ENCODE measurements around the gene GRM7. TPM values are rescaled to one million over a fixed set of nuclear protein-coding genes. Genes with fewer than 3 reads are reported as not detected.

Gene GRM7
- total RNA-seq, 2 donors from 2014 or later: 0.68 to 3.9 TPM

DNA sequence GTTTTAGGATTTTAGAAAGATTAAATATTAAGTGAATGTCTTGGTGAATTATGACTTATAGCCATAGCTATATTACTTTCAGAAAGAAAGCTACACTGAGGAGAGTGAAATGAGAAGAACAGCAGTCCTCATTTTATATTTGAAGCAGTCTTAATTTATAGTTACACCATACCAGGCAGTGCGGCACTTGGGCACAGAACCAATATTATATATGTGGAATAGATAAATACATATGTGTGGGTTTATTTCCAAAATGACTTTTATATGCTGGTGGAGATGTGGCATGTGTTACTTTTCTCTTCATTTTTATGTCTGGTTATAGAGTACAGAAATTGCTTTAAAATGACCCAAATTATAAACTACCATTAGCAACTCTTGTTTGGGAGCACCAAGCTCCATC lies 759.5 kb downstream of the GRM7 start:
- no peak overlapping the region for H3K27ac ChIP-seq
- H3K36me3 ChIP-seq: no peaks in the 10 kb centered on the region
- ATAC-seq (ENCODE audit: insufficient number of reproducible peaks, low FRiP score, low read depth) (no peak), DNase-seq (ENCODE audit: low spot score) (no peak)
- H3K9me3 ChIP-seq: no peaks in the 10 kb centered on the region
- TF ChIP-seq CTCF (IDR thresholded peaks at IDR 0.05): no peak
- H3K27me3 ChIP-seq (replicated peaks; ENCODE audit: insufficient read depth): no peaks in the 10 kb centered on the region
- no peak overlapping the region for H3K4me3 ChIP-seq
- peaks cover 6 to 11% of the 10 kb centered on the region in 2 donors for H3K4me1 ChIP-seq (ENCODE audit: control insufficient read depth in 1 of 2, low read depth in 2 of 2)

DNA sequence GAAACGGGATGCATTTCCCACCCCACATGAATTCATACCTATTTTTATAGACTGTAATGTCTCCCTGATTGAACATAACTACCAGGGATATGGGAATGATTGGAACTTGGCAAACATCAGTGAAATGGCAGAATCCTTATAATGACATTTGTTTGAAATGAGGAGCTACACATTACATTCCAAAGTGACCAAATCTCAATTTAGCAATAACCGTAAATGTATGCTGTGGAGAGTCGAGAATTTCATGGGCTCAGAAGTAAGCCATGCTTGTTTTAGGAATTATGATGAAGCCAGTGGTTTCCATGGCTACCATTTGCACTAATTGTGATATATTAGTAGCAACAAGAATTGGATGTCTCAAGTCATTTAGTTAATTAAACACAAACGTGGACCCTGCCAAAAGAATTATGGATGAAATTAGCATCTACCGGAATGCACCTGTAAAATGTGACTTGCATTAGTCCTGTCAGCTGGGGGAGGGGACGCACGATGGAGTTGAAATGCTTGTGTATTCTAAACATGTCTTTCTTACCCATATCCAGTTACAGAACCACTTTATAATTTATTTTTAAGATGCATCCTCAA lies 760.2 kb downstream of the GRM7 start:
- DNase-seq (ENCODE audit: low spot score) (no peak), ATAC-seq (ENCODE audit: insufficient number of reproducible peaks, low FRiP score, low read depth) (no peak)
- no peak for TF ChIP-seq CTCF (IDR thresholded peaks at IDR 0.05)
- Histone ChIP-seq H3K4me3 (no peak overlapping the region), H3K36me3 (no peaks in the 10 kb centered on the region), H3K27me3 (replicated peaks; ENCODE audit: insufficient read depth) (no peaks in the 10 kb centered on the region), H3K27ac (no peak overlapping the region), H3K9me3 (no peaks in the 10 kb centered on the region), H3K4me1 (ENCODE audit: control insufficient read depth in 1 of 2, low read depth in 2 of 2) (peaks cover 6 to 11% of the 10 kb centered on the region in 2 donors)

DNA sequence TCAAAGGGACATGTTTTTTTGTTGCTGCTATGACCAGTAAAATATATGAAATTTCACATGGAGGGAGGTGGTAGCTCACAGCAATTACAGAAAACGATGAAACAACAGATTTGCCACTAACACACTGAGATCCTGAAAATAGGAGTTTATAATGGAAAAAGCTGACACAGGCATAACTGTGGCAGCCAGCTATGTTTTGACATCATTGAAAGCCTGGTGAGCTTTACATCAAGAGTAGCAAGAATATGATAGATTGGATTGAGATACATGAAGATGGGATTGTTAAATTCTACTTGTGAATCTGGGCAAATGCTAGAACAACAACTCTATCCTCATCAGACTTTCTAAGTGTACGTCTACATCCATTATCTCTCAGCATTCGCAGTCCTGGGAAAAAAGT lies 760.7 kb downstream of the GRM7 start:
- H3K9me3 ChIP-seq: no peaks in the 10 kb centered on the region
- H3K36me3 ChIP-seq: no peaks in the 10 kb centered on the region
- no peak for DNase-seq (ENCODE audit: low spot score)
- H3K4me1 ChIP-seq (ENCODE audit: control insufficient read depth in 1 of 2, low read depth in 2 of 2): peaks cover 6 to 11% of the 10 kb centered on the region in 2 donors
- no peak for TF ChIP-seq CTCF (IDR thresholded peaks at IDR 0.05)
- H3K27me3 ChIP-seq (replicated peaks; ENCODE audit: insufficient read depth): no peaks in the 10 kb centered on the region
- H3K27ac ChIP-seq: no peak overlapping the region
- no peak overlapping the region for H3K4me3 ChIP-seq
- no peak for ATAC-seq (ENCODE audit: insufficient number of reproducible peaks, low FRiP score, low read depth)

GRCh38 chr3:7625021-7625420 lies 764.1 kb downstream of the GRM7 start:
- no peak for TF ChIP-seq CTCF (IDR thresholded peaks at IDR 0.05)
- DNase-seq (ENCODE audit: low spot score): no peak
- no peaks in the 10 kb centered on the region for H3K36me3 ChIP-seq
- ATAC-seq (ENCODE audit: insufficient number of reproducible peaks, low FRiP score, low read depth): no peak
- no peaks in the 10 kb centered on the region for H3K27me3 ChIP-seq (replicated peaks; ENCODE audit: insufficient read depth)
- H3K9me3 ChIP-seq: no peaks in the 10 kb centered on the region
- H3K4me1 ChIP-seq (ENCODE audit: control insufficient read depth in 1 of 2, low read depth in 2 of 2): peaks cover 0 to 7% of the 10 kb centered on the region in 2 donors
- no peak overlapping the region for H3K27ac ChIP-seq
- H3K4me3 ChIP-seq: no peak overlapping the region

GRCh38 chr3:7630351-7630911 lies 769.5 kb downstream of the GRM7 start:
- peaks cover 4 to 18% of the 10 kb centered on the region in 2 donors for H3K4me1 ChIP-seq (ENCODE audit: control insufficient read depth in 1 of 2, low read depth in 2 of 2)
- ATAC-seq (ENCODE audit: insufficient number of reproducible peaks, low FRiP score, low read depth): no peak
- no peaks in the 10 kb centered on the region for H3K9me3 ChIP-seq
- no peak for DNase-seq (ENCODE audit: low spot score)
- H3K4me3 ChIP-seq: no peak overlapping the region
- no peaks in the 10 kb centered on the region for H3K36me3 ChIP-seq
- no peak overlapping the region for H3K27ac ChIP-seq
- H3K27me3 ChIP-seq (replicated peaks; ENCODE audit: insufficient read depth): no peaks in the 10 kb centered on the region
- TF ChIP-seq CTCF (IDR thresholded peaks at IDR 0.05): no peak

All from thoracic aorta (tissue), 2 donors.